Nephron progenitor cell (in vitro differentiated cells): ENCODE results near the gene IFNW1.
"Not testable (repeated sequence)": the region's sequence is repeated elsewhere in the genome, so short reads cannot be mapped to it uniquely, and the experiment has no call there.

Experiments used
- DNase-seq: peaks from one replicate; pipeline ENCODE4 v3.0.0; 2021
- H3K27ac Mint-ChIP-seq: 2 replicates; pipeline ENCODE4 v1.8.0; 2021; ENCODE audit warnings: mild to moderate bottlenecking, moderate library complexity, mixed read lengths
- H3K27me3 Mint-ChIP-seq: 2 replicates; pipeline ENCODE4 v1.8.0; 2021; ENCODE audit warnings: mild to moderate bottlenecking, low read depth, mixed read lengths; ENCODE audit not compliant: poor library complexity
- H3K36me3 Mint-ChIP-seq: 2 replicates; pipeline ENCODE4 v1.8.0; 2021; ENCODE audit warnings: low read depth, mixed read lengths
- H3K4me1 Mint-ChIP-seq: 2 replicates; pipeline ENCODE4 v1.8.0; 2021; ENCODE audit warnings: mixed read lengths
- H3K4me3 Mint-ChIP-seq: 2 replicates; pipeline ENCODE4 v1.8.0; 2021; ENCODE audit warnings: mild to moderate bottlenecking, moderate library complexity, mixed read lengths
- H3K9me3 Mint-ChIP-seq: 2 replicates; pipeline ENCODE4 v1.8.0; 2021; ENCODE audit warnings: mild to moderate bottlenecking, moderate library complexity, mixed read lengths
- TF ChIP-seq, protein P1 (sequence below): fragments of 200-600 bp; sonication (generic); IDR thresholded peaks from 2 replicates; pipeline ENCODE4 v1.5.0; 2021; ENCODE audit warnings: antibody characterized with exemption

Gene IFNW1

DNA sequence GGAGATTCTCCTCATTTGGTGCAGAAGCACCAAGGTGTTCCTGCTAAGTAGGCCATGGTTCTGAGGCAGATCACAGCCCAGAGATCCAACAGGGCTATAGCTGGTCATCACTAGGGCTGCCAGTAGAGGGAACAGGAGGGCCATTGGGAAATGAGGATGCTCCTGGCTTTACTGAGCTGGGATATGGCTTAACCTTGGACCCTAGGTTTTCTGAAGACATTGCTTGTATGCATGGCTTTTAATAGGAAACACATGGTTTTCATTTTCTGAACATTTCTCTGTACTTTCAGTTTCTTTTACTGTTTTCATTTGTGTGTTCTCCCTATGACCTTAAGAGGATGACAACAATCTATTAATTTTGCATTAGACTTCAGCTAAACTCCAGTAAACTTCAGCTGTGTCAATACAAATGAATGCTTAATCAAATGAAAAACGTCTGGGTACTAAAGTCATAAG, at the start of gene IFNW1:
TSS of gene IFNW1 (minus strand) at position 406 of the 456 bp plus-strand sequence. CDS start at position 144, 262 bp downstream.
- Mint-ChIP-seq H3K4me3 (no peak within 1 kb of the TSS), H3K27ac (no peak within 1 kb of the TSS), H3K27me3 (peaks cover 6% of the 10 kb centered on the region), H3K4me1 (no peaks in the 10 kb centered on the region), H3K36me3 (no peaks in the 10 kb centered on the region), H3K9me3 (no peaks in the 10 kb centered on the region)
- TF ChIP-seq, protein P1, sequence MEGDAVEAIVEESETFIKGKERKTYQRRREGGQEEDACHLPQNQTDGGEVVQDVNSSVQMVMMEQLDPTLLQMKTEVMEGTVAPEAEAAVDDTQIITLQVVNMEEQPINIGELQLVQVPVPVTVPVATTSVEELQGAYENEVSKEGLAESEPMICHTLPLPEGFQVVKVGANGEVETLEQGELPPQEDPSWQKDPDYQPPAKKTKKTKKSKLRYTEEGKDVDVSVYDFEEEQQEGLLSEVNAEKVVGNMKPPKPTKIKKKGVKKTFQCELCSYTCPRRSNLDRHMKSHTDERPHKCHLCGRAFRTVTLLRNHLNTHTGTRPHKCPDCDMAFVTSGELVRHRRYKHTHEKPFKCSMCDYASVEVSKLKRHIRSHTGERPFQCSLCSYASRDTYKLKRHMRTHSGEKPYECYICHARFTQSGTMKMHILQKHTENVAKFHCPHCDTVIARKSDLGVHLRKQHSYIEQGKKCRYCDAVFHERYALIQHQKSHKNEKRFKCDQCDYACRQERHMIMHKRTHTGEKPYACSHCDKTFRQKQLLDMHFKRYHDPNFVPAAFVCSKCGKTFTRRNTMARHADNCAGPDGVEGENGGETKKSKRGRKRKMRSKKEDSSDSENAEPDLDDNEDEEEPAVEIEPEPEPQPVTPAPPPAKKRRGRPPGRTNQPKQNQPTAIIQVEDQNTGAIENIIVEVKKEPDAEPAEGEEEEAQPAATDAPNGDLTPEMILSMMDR, result no peak
- no peak for DNase-seq

DNA sequence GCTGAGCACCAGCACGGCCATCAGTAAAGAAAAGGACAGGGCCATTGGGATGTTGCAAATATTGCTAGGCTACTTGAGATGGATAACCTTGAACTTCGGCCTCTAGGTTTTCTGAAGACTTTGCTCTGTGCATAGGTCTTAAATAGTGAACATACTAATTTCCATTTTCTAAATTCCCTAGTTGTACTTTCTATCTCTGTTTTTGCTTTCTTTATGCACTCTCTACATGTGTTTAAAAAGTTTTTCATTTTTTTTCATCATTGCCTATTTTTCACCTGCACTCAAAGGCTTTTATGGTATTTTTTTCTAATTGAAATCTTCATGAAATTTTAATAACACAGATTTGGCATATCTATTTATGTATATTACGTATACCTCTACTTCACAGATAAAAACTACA, 45.9 kb upstream of the IFNW1 start, which contains the start of gene IFNA4:
TSS of gene IFNA4 (minus strand) at position 101 of the 400 bp plus-strand sequence. CDS start at position 45, 56 bp downstream.
- DNase-seq, H3K4me1 Mint-ChIP-seq, H3K27ac Mint-ChIP-seq, H3K27me3 Mint-ChIP-seq, H3K36me3 Mint-ChIP-seq, H3K9me3 Mint-ChIP-seq, H3K4me3 Mint-ChIP-seq: not testable (repeated sequence)

GRCh38 chr9:21182810-21183736, 41.4 kb upstream of the IFNW1 start:
- H3K27me3 Mint-ChIP-seq, result peaks cover 13% of the 10 kb centered on the region
- H3K4me3 Mint-ChIP-seq, DNase-seq, H3K4me1 Mint-ChIP-seq, H3K9me3 Mint-ChIP-seq, H3K27ac Mint-ChIP-seq, H3K36me3 Mint-ChIP-seq: not testable (repeated sequence)
- TF ChIP-seq, protein P1, result peak; percentile 50

GRCh38 chr9:21174671-21175070, 33.0 kb upstream of the IFNW1 start:
- Mint-ChIP-seq H3K27me3 (peaks cover 34% of the 10 kb centered on the region), H3K4me3 (no peak overlapping the region), H3K27ac (no peak overlapping the region), H3K36me3 (no peaks in the 10 kb centered on the region), H3K4me1 (no peaks in the 10 kb centered on the region), H3K9me3 (no peaks in the 10 kb centered on the region)
- no peak for DNase-seq
- TF ChIP-seq, protein P1, result no peak

DNA sequence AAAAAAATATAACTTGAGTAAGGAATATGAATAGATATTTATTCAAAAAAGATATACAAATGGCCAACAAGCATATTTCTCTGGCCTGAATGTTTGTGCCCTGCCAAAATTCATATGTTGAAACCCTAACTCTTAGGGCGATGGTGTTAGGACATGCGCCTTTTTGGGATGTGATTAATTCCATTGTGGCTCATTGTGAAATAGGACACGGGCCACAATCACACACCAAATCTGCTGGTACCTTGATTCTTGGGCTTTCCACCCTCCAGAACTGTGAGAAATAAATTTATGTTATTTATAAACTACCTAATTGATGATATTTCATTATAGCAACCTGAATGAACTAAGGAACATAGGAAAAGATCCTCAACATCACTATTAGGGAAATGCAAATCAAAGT, 30.5 kb upstream of the IFNW1 start:
- H3K36me3 Mint-ChIP-seq, result no peaks in the 10 kb centered on the region
- no peak for DNase-seq
- H3K9me3 Mint-ChIP-seq, result no peaks in the 10 kb centered on the region
- peaks cover 30% of the 10 kb centered on the region for H3K27me3 Mint-ChIP-seq
- no peak overlapping the region for H3K4me3 Mint-ChIP-seq
- TF ChIP-seq, protein P1, result no peak
- no peaks in the 10 kb centered on the region for H3K4me1 Mint-ChIP-seq
- no peak overlapping the region for H3K27ac Mint-ChIP-seq

DNA sequence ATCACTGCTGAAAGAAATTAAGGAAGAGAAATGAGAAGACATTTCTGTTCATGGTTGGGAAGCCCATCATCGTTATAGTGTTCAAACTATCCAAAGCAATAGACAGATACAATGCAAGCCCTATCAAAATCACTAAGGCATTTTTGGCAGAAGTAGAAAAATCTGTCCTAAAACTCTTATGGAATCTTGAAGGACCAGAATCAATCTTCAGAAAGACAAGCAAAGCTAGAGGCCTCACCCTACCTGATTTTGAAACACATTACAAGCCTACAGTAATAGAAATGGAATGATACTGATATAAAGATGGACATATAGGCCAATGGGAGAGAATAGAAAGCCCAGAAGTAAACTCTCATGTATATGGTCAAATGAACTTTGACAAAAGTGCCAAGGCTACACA, 29.7 kb upstream of the IFNW1 start:
- Mint-ChIP-seq H3K4me3 (no peak overlapping the region), H3K27ac (no peak overlapping the region), H3K36me3 (no peaks in the 10 kb centered on the region), H3K4me1 (no peaks in the 10 kb centered on the region), H3K9me3 (no peaks in the 10 kb centered on the region), H3K27me3 (peaks cover 26% of the 10 kb centered on the region)
- DNase-seq, result no peak
- TF ChIP-seq, protein P1, result no peak

DNA sequence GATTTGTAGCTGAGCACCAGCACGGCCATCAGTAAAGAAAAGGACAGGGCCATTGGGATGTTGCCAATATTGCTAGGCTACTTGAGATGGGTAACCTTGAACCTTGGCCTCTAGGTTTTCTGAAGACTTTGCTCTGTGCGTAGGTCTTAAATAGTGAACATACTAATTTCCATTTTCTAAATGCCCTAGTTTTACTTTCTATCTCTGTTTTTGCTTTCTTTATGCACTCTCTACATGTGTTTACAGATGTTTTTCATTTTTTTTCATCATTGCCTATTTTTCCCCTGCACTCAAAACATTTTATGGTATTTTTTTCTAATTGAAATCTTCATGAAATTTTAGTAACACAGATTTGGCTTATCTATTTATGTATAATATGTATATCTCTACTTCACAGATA, 24.9 kb upstream of the IFNW1 start, which contains the start of gene IFNA21:
TSS of gene IFNA21 (minus strand) at position 101 of the 400 bp plus-strand sequence. CDS start at position 53, 48 bp downstream.
- not testable (repeated sequence) for H3K4me3 Mint-ChIP-seq, H3K4me1 Mint-ChIP-seq, DNase-seq, H3K36me3 Mint-ChIP-seq, H3K27ac Mint-ChIP-seq, H3K9me3 Mint-ChIP-seq
- peaks cover 15% of the 10 kb centered on the region for H3K27me3 Mint-ChIP-seq
